T-helper 1 cell treated with Interleukin-12 subunit alpha and Interleukin-12 subunit beta and Interleukin-4 antibody, amounts not matched to agents 30 ng/mL and 1 ng/mL, for 36 hours (primary cell): ENCODE data around the gene VAV2. TPM values are rescaled to one million over a fixed set of nuclear protein-coding genes. Genes with fewer than 3 reads are reported as not detected.

Experiments used
- intact Hi-C: fragments of 100-400 bp; cut with micrococcal nuclease; formaldehyde crosslinking; loops from one replicate; pipeline ENCODE4 v1.15.1; 2024
- total RNA-seq: library from RNA; stranded (reverse); gene quantifications from 2 replicates; pipeline ENCODE4 v1.2.3, GENCODE V29; 2022

The VAV2 gene
- total RNA-seq, 1 donor from 2014 or later: 3.1 TPM

DNA sequence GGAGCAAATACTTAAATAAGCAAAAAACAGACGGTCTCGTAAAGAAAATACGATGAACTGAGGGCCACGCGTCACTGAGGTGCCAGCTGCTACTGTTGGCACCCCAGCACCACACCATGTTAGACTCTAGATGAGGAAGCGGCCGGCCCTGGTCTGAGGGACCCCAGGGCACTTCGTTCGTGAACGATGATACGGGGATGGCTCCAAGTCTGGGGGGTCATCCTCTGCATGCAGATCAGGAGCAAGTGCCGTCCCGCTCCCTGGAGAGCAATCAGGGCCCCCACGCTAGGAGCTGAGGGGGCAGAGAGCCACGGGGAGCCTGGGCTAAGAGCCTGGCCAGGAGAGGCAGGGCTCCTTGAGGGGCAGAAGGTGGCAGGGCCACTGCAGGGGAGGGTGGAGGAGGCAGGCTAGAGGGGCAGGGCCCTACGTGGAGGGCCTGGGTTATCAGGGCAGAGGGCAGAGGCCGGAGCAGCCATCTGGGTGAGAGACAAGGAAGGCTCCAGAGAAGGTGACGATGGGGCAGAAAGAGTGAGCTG is 278.1 kb downstream of the VAV2 start:
- intact Hi-C loops: no loop called here

GRCh38 chr9:133713150-133713959 is 278.8 kb downstream of the VAV2 start:
- intact Hi-C loops: no loop called here

DNA sequence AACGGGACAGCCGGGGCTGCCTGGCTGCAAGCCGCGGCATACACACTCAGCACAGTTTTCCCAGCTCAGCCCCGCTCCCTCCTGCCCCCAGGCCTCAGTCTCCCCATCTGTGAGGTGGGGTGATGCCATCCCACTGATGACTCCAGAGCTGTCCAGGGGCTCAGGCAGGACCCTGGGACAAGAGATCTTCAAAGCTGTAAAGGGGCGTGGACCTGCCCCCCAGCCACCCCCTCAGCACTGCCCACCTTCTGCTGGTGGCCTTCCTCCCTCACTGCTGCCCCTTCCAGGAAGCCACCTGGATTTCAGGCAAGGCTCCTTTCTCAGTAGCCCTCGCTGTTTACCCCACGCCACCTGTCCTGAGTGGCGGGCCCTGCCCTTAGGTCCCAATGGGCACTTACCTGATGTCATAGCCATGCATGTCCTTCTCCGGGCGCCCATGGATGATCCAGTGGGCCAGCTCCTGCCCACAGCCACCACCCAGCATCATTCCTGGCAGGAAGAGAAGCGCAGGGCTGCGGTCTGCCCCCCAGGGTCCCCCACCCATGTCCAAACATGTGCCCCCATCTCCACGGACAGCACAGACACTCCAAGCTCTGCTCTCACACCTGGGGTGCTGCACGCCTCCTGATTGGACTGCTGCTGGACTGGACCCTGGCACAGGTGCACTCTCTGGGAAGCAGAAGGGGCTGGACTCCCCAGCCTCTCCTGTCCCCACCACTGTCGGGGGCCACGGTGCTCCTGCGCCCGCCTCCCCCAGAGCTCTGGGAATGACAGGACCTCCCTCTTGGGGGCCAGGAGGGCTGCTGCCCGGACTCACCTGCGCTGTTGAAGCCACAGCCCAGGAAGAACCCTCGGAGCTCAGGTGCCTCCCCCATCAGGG is 279.7 kb downstream of the VAV2 start:
- intact Hi-C loops: no loop called here

Other genes starting within 250 kb of the VAV2 start
- gene BRD3OS, start 33.2 kb upstream of the VAV2 start, total RNA-seq: 12.4 and 14.4 TPM in 2 replicates
- 24.2 and 26.3 TPM in 2 replicates for gene BRD3, start 75.7 kb upstream of the VAV2 start, total RNA-seq
- gene WDR5, start 143.8 kb upstream of the VAV2 start, total RNA-seq: 37.2 and 42.2 TPM in 2 replicates
- gene RNU6ATAC, start 172.2 kb upstream of the VAV2 start, total RNA-seq: 29.4 and 43.3 TPM in 2 replicates